HCT116 (cell line): ENCODE measurements around the gene ILDR2.

ENCODE experiments used
- CTCF ChIP-seq, 3 experiments: fragments of 200-600 bp in 1 of 3; sonication (generic) in 1 of 3; IDR thresholded peaks in 2 of 3; conservative IDR thresholded peaks in 1 of 3; 2 replicates each; pipeline ENCODE4 v1.5.1; 2012 to 2017; ENCODE audit warnings: low read depth in 2 of 3, low read length in 2 of 3, antibody characterized with exemption in 1 of 3, borderline replicate concordance in 1 of 3, control low read depth in 1 of 3, mild to moderate bottlenecking in 1 of 3, mixed read lengths in 1 of 3, mixed run types in 1 of 3, moderate library complexity in 1 of 3; ENCODE audit not compliant: insufficient read depth in 1 of 3
- POLR2AphosphoS5 ChIP-seq: IDR thresholded peaks from 2 replicates; pipeline ENCODE4 v1.6.1; 2011; ENCODE audit warnings: mild to moderate bottlenecking, low read depth, low read length, moderate library complexity
- RAD21 ChIP-seq: IDR thresholded peaks from 2 replicates; pipeline ENCODE4 v1.6.1; 2012; ENCODE audit warnings: low read depth, mild to moderate bottlenecking
- ZFX ChIP-seq: fragments of 450-650 bp; IDR thresholded peaks from 2 replicates; pipeline ENCODE4 v1.6.1; 2017

GRCh38 chr1:166918088-166918955 is 57.0 kb downstream of the ILDR2 start:
- TF ChIP-seq ZFX (no peak), CTCF (IDR thresholded peaks at IDR 0.05 in 2 of 3, conservative IDR thresholded peaks at IDR 0.05 in 1 of 3; ENCODE audit: borderline replicate concordance in 1 of 3, insufficient read depth in 1 of 3, low read depth in 2 of 3, low read length in 2 of 3) (no peak), RAD21 (no peak), POLR2AphosphoS5 (no peak)
